HepG2 (cell line): ENCODE data around the gene ZNF624. TPM values are rescaled to one million over a fixed set of nuclear protein-coding genes. Genes with fewer than 3 reads are reported as not detected.

Experiments
- ATAC-seq: fragments of 200-7000 bp; cut with Tn5 transposase; 3 replicates; pipeline ENCODE4 v1.9.1; 2020; ENCODE audit warnings: mild to moderate bottlenecking, moderate library complexity
- BruUV-seq: library from RNA; stranded (reverse); fragments of 400-500 nt; replicated peaks from 2 replicates; lab custom pipeline; 2021; lab: Mats Ljungman, UMichigan
- CTCF ChIA-PET: fragments of 300-600 bp; formaldehyde crosslinking; extraction: SDS; loops from one replicate; lab custom pipeline; 2021; ENCODE audit warnings: low total read pairs, inconsistent platforms, low intra/inter-chr PET ratio; lab: Yijun Ruan, JAX
- POLR2A ChIA-PET: fragments of 350-600 bp; sonication (Branson Sonifier 250); formaldehyde crosslinking; loops from one replicate; lab custom pipeline; 2020; ENCODE audit warnings: antibody characterized with exemption, inconsistent platforms; lab: Yijun Ruan, JAX
- DNase-seq: peaks from one replicate; pipeline ENCODE4 v3.0.0-alpha.2; 2015; ENCODE audit warnings: low spot score
- FAIRE-seq: peaks from 3 replicates; lab custom pipeline; 2011; peaks lifted over from hg19 to GRCh38; lab: Jason Lieb, UNC
- H2AFZ ChIP-seq: one replicate; pipeline ENCODE4 v1.6.1; 2011; ENCODE audit warnings: low read length, inconsistent platforms
- H3K27ac ChIP-seq: fragments of 300-600 bp; 3 replicates; pipeline ENCODE4 v1.8.0; 2011; ENCODE audit warnings: mixed run types, mild to moderate bottlenecking, mixed read lengths, low read length, inconsistent platforms; ENCODE audit not compliant: insufficient read depth; ENCODE audit errors: extremely low read length
- H3K27me3 ChIP-seq, 2 experiments: fragments of 200-600 bp in 1 of 2; 2 replicates in 1 of 2; 3 replicates in 1 of 2; pipeline versions ENCODE4 v1.6.0 to v1.8.0; 2011; ENCODE audit warnings: low read length in 2 of 2, mild to moderate bottlenecking in 2 of 2, moderate library complexity in 2 of 2, inconsistent platforms in 1 of 2; ENCODE audit not compliant: insufficient read depth in 2 of 2, control insufficient read depth in 1 of 2
- H3K36me3 ChIP-seq, 2 experiments: fragments of 200-600 bp in 1 of 2; replicated peaks in 1 of 2; 2 replicates in 1 of 2; 3 replicates in 1 of 2; pipeline versions ENCODE4 v1.5.1 to v1.8.0; 2011; ENCODE audit warnings: low read length in 2 of 2, inconsistent platforms in 1 of 2; ENCODE audit not compliant: insufficient read depth in 2 of 2, control insufficient read depth in 1 of 2
- H3K4me1 ChIP-seq: 2 replicates; pipeline ENCODE4 v1.5.1; 2012; ENCODE audit warnings: low read length, inconsistent platforms; ENCODE audit not compliant: insufficient read depth
- H3K4me2 ChIP-seq: 2 replicates; pipeline ENCODE4 v1.6.0; 2011; ENCODE audit warnings: low read depth, low read length, inconsistent platforms
- H3K4me3 ChIP-seq, 3 experiments: fragments of 200-600 bp in 1 of 3; sonication (generic), shearing (Covaris generic) in 1 of 3; replicated peaks in 1 of 3; 2 replicates each; pipeline ENCODE4 v1.5.1; 2011 to 2016; ENCODE audit warnings: low read length in 3 of 3, inconsistent platforms in 2 of 3, low read depth in 2 of 3, mild to moderate bottlenecking in 2 of 3, control low read depth in 1 of 3, mixed read lengths in 1 of 3; ENCODE audit not compliant: insufficient read depth in 1 of 3
- H3K79me2 ChIP-seq: one replicate; pipeline ENCODE4 v1.6.1; 2011; ENCODE audit warnings: low read length, inconsistent platforms; ENCODE audit not compliant: insufficient read depth
- H3K9ac ChIP-seq: 2 replicates; pipeline ENCODE4 v1.6.0; 2011; ENCODE audit warnings: mild to moderate bottlenecking, low read depth, low read length, inconsistent platforms; ENCODE audit not compliant: insufficient read depth
- H3K9me3 ChIP-seq: 2 replicates; pipeline ENCODE4 v1.5.1; 2012; ENCODE audit warnings: mild to moderate bottlenecking, low read length
- H4K20me1 ChIP-seq: 2 replicates; pipeline ENCODE4 v1.6.0; 2011; ENCODE audit warnings: inconsistent platforms, mild to moderate bottlenecking, low read length, moderate library complexity; ENCODE audit not compliant: insufficient read depth
- EP300 ChIP-seq, 3 experiments: sonication (generic) in 1 of 3; formaldehyde crosslinking in 1 of 3; IDR thresholded peaks; 2 replicates each; pipeline versions ENCODE4 v1.5.1 to v1.6.1; 2011 to 2020; ENCODE audit warnings: low read depth in 2 of 3, low read length in 2 of 3, borderline replicate concordance in 1 of 3, improper control_type of control experiment in 1 of 3, mild to moderate bottlenecking in 1 of 3, missing genetic modification reagents in 1 of 3, moderate library complexity in 1 of 3
- HES4 ChIP-seq: sonication (generic); formaldehyde crosslinking; IDR thresholded peaks from 2 replicates; pipeline ENCODE4 v1.9.0; 2021; ENCODE audit warnings: mild to moderate bottlenecking, missing genetic modification reagents, borderline replicate concordance
- SIN3B ChIP-seq: fragments of 150-350 bp; IDR thresholded peaks from 2 replicates; pipeline ENCODE4 v1.6.1; 2014; ENCODE audit warnings: low read length
- SRSF9 ChIP-seq: fragments of 200-400 bp; formaldehyde crosslinking; IDR thresholded peaks from 2 replicates; pipeline ENCODE4 v1.6.1; 2018; ENCODE audit warnings: borderline replicate concordance, mild to moderate bottlenecking, low read depth, low read length; ENCODE audit not compliant: insufficient read depth, poor library complexity, severe bottlenecking
- TEF ChIP-seq: sonication (generic); formaldehyde crosslinking; IDR thresholded peaks from 2 replicates; pipeline ENCODE4 v1.5.0; 2020; ENCODE audit warnings: missing genetic modification reagents
- THAP11 ChIP-seq: IDR thresholded peaks from 2 replicates; pipeline ENCODE4 v1.6.1; 2016; ENCODE audit warnings: missing biosample characterization, missing genetic modification reagents
- TOE1 ChIP-seq: sonication (generic); formaldehyde crosslinking; IDR thresholded peaks from 2 replicates; pipeline ENCODE4 v1.4.0; 2020; ENCODE audit warnings: mild to moderate bottlenecking, missing genetic modification reagents
- ZNF496 ChIP-seq: sonication (generic); formaldehyde crosslinking; IDR thresholded peaks from 2 replicates; pipeline ENCODE4 v1.8.1; 2023; ENCODE audit warnings: mild to moderate bottlenecking, moderate library complexity, missing genetic modification reagents; ENCODE audit not compliant: insufficient replicate concordance
- ZNF639 ChIP-seq: conservative IDR thresholded peaks from 2 replicates; pipeline ENCODE4 v1.6.1; 2018; ENCODE audit warnings: missing genetic modification reagents
- WGBS: methylation state at CpG from one replicate; pipeline ENCODE4 v1.1.6; 2017; ENCODE audit warnings: low lambda C conversion rate; 5-methylcytosine and 5-hydroxymethylcytosine counted together
- in situ Hi-C: cut with HindIII; loops from 2 replicates; pipeline ENCODE4 v1.10.0; 2017; ENCODE audit warnings: low pct_unique_long_range_greater_than_20kb; ENCODE audit not compliant: extremely low pct_ligation_motif_present
- intact Hi-C: fragments of 100-400 bp; cut with micrococcal nuclease; formaldehyde crosslinking; loops from one replicate; pipeline ENCODE4 v1.10.0; 2022; ENCODE audit not compliant: unreplicated experiment
- polyA plus RNA-seq, 8 experiments: library from polyadenylated mRNA; depleted of rRNA in 3 of 8; stranded (reverse) in 7 of 8; unstranded in 1 of 8; fragments of >200 nt; fragmentation: Illumina TruSeq in 4 of 8; extraction: Trizol in 4 of 8; gene quantifications; 2 replicates each; pipeline versions ENCODE4 v1.2.1 to v1.2.3, GENCODE V29; 2011 to 2016; ENCODE audit warnings: low read depth in 4 of 8, missing spikeins in 1 of 8, mixed read lengths in 1 of 8; ENCODE audit not compliant: insufficient read depth in 1 of 8
- total RNA-seq, 5 experiments: library from RNA; depleted of rRNA; stranded (reverse); fragments of >200 nt; fragmentation: Illumina TruSeq; extraction: Trizol; gene quantifications; 2 replicates each; pipeline ENCODE4 v1.2.3, GENCODE V29; 2016; ENCODE audit warnings: low read depth in 1 of 5
- TF ChIP-seq, protein P1 (sequence below): sonication (generic); formaldehyde crosslinking; IDR thresholded peaks from 2 replicates; pipeline ENCODE4 v1.4.0; 2020; ENCODE audit warnings: missing genetic modification reagents, borderline replicate concordance
- TF ChIP-seq, protein P2 (sequence below), 2 experiments: fragments of 450-650 bp in 1 of 2; sonication (generic) in 1 of 2; formaldehyde crosslinking; IDR thresholded peaks; 2 replicates each; pipeline versions ENCODE4 v1.5.0 to v1.8.0; 2020 to 2022; ENCODE audit warnings: mild to moderate bottlenecking in 1 of 2, missing genetic modification reagents in 1 of 2
- TF ChIP-seq, protein P3 (sequence below): sonication (generic); formaldehyde crosslinking; IDR thresholded peaks from 2 replicates; pipeline ENCODE4 v1.5.0; 2020; ENCODE audit warnings: mild to moderate bottlenecking, missing genetic modification reagents

Gene ZNF624
- total and polyA plus RNA-seq, 2 of the 13 experiments (the other 11 are each of a cell fraction or from before 2014, with no cell fraction given), result 0.75 to 3.5 TPM

DNA sequence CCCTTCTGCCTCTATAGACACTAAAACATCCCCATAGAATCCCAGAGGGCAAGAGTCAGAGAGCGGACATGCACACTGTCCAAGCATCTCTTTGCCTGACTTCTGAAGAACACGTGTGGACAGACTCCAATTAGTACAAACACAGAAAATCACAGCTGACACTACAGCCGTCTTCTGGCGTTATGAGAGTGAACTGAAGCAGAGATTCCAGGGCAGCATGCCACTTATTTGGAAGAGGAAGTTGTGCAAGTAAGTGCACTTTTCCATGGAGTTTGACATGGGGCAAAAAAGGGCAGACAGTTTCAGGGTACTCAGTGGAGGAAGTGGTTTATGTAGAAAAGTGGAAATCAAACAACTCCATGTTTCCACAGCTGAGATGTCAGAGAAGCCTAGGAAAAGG, 67.9 kb downstream of the ZNF624 start (continued):
- TF ChIP-seq EP300 (IDR thresholded peaks at IDR 0.05; ENCODE audit: low read depth in 2 of 2, low read length in 2 of 2), result no peak
- TF ChIP-seq EP300 (CRISPR knock-in tag; IDR thresholded peaks at IDR 0.05; ENCODE audit: borderline replicate concordance), result no peak
- TF ChIP-seq HES4 (CRISPR knock-in tag), result no peak
- no peak for TF ChIP-seq ZNF639 (CRISPR knock-in tag)
- TF ChIP-seq ZNF496 (CRISPR knock-in tag), result no peak

DNA sequence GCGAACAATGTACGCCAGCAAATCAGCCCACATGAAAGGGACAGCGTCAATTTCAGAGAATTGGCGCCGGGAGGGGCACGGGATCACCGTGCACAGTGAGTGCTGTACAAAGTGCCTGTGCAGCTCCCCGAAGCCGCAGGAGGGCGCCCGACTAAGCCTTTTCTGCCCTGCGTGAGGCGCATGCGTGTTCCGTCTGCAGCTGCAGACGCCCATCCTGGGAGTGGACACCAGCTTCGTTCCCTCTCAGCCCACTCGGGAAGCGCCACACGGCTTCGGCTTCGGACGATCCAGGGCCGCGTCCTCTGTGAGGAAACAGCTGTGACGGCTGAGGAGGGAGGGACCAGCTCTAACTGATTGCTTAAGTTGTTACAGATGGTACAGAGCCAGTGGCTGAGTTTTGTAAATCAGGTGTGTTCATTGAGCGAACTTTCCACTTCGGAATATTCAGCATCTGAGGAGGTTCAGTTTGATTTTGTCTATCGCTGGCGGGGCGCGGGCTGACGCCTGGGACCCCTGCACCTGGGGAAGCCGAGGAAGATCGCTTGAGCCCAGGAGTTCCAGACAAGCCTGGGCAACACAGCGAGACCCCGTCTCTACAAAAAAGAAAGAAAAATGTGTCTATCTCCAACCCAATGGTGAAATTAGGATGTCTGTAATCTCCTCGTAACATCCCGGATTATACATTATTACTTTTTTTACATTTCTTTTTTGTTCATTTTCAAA, 69.2 kb downstream of the ZNF624 start:
- peak; percentile 80 for DNase-seq
- Histone ChIP-seq H3K4me1 (peaks cover 20% of the 10 kb centered on the region), H3K4me2 (peak overlapping the region; percentile 95), H3K9ac (0 out of 2 replicates have a peak overlapping the region, but pooled peaks have one; percentile 17), H2AFZ (peak overlapping the region; percentile 86), H3K27me3 (peaks cover 0 to 21% of the 10 kb centered on the region in 2 experiments; a peak in 4 of 5 replicates), H3K79me2 (no peaks in the 10 kb centered on the region), H3K4me3 (peak overlapping the region; percentile 33 to 69 (median 54); a peak in 5 of 6 replicates), H3K36me3 (no peaks in the 10 kb centered on the region), H3K27ac (no peak overlapping the region), H4K20me1 (no peaks in the 10 kb centered on the region), H3K9me3 (no peaks in the 10 kb centered on the region)
- ChIA-PET POLR2A (interaction anchor here (1.2 kb wide), 1 partner anchor 48 kb away, joined by 4 read pairs; no protein-coding TSS in a partner anchor), CTCF (interaction anchor here (1.6 to 1.7 kb wide), 2 partner anchors 48 to 106 kb away, joined by 7 to 9 read pairs; partner anchors contain the start of gene CCDC144A)
- peak; percentile 30 for FAIRE-seq
- BruUV-seq, result no TSS peak
- WGBS, result 31% methylated on average over 17 of the region's 39 CpGs
- intact Hi-C loops, result no loop called here
- ATAC-seq, result peak; percentile 96
- in situ Hi-C loops, result no loop called here
- TF ChIP-seq TEF, result no peak
- no peak for TF ChIP-seq SIN3B
- TF ChIP-seq, protein P1, sequence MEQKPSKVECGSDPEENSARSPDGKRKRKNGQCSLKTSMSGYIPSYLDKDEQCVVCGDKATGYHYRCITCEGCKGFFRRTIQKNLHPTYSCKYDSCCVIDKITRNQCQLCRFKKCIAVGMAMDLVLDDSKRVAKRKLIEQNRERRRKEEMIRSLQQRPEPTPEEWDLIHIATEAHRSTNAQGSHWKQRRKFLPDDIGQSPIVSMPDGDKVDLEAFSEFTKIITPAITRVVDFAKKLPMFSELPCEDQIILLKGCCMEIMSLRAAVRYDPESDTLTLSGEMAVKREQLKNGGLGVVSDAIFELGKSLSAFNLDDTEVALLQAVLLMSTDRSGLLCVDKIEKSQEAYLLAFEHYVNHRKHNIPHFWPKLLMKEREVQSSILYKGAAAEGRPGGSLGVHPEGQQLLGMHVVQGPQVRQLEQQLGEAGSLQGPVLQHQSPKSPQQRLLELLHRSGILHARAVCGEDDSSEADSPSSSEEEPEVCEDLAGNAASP, result peak; percentile 29; the same call in 1 of the 2 replicates
- TF ChIP-seq, protein P2, sequence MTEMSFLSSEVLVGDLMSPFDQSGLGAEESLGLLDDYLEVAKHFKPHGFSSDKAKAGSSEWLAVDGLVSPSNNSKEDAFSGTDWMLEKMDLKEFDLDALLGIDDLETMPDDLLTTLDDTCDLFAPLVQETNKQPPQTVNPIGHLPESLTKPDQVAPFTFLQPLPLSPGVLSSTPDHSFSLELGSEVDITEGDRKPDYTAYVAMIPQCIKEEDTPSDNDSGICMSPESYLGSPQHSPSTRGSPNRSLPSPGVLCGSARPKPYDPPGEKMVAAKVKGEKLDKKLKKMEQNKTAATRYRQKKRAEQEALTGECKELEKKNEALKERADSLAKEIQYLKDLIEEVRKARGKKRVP (CRISPR knock-in tag; IDR thresholded peaks at IDR 0.05), result no peak
- TF ChIP-seq SRSF9, result no peak
- no peak for TF ChIP-seq TOE1 (CRISPR knock-in tag)
- peak; percentile 74 for TF ChIP-seq THAP11
- TF ChIP-seq, protein P3, sequence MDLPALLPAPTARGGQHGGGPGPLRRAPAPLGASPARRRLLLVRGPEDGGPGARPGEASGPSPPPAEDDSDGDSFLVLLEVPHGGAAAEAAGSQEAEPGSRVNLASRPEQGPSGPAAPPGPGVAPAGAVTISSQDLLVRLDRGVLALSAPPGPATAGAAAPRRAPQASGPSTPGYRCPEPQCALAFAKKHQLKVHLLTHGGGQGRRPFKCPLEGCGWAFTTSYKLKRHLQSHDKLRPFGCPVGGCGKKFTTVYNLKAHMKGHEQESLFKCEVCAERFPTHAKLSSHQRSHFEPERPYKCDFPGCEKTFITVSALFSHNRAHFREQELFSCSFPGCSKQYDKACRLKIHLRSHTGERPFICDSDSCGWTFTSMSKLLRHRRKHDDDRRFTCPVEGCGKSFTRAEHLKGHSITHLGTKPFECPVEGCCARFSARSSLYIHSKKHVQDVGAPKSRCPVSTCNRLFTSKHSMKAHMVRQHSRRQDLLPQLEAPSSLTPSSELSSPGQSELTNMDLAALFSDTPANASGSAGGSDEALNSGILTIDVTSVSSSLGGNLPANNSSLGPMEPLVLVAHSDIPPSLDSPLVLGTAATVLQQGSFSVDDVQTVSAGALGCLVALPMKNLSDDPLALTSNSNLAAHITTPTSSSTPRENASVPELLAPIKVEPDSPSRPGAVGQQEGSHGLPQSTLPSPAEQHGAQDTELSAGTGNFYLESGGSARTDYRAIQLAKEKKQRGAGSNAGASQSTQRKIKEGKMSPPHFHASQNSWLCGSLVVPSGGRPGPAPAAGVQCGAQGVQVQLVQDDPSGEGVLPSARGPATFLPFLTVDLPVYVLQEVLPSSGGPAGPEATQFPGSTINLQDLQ (CRISPR knock-in tag), result no peak
